DND-41 (cell line): Measurements from ENCODE around the gene ATP6V1F.

Experiments
- ATAC-seq: fragments of 200-7000 bp; cut with Tn5 transposase; 3 replicates; pipeline ENCODE4 v1.9.1; 2021; ENCODE audit warnings: low read depth; ENCODE audit not compliant: insufficient read depth
- DNase-seq: peaks from one replicate; pipeline ENCODE4 v3.0.0-alpha.2; 2020
- H2AFZ ChIP-seq: 2 replicates; pipeline ENCODE4 v1.6.0; 2012; ENCODE audit warnings: low read depth, low read length
- H3K27ac ChIP-seq: 2 replicates; pipeline ENCODE4 v1.5.1; 2012; ENCODE audit warnings: low read length, inconsistent platforms
- H3K27me3 ChIP-seq: fragments of 200-600 bp; sonication (generic); 2 replicates; pipeline ENCODE4 v1.6.0; 2012; ENCODE audit warnings: low read length, mild to moderate bottlenecking, inconsistent platforms; ENCODE audit not compliant: insufficient read depth, poor library complexity
- H3K36me3 ChIP-seq: 2 replicates; pipeline ENCODE4 v1.5.1; 2012; ENCODE audit warnings: low read length, inconsistent platforms; ENCODE audit not compliant: insufficient read depth
- H3K4me1 ChIP-seq: 2 replicates; pipeline ENCODE4 v1.5.1; 2012; ENCODE audit warnings: mild to moderate bottlenecking, low read length; ENCODE audit not compliant: insufficient read depth
- H3K4me2 ChIP-seq: 2 replicates; pipeline ENCODE4 v1.6.0; 2012; ENCODE audit warnings: mild to moderate bottlenecking, moderate library complexity, low read length, inconsistent platforms; ENCODE audit not compliant: insufficient read depth
- H3K4me3 ChIP-seq, 2 experiments: fragments of 200-600 bp in 1 of 2; shearing (Covaris generic) in 1 of 2; 2 replicates each; pipeline ENCODE4 v1.5.1; 2012 to 2016; ENCODE audit warnings: inconsistent platforms in 2 of 2, low read length in 2 of 2, mild to moderate bottlenecking in 2 of 2, low read depth in 1 of 2, moderate library complexity in 1 of 2
- H3K79me2 ChIP-seq: 2 replicates; pipeline ENCODE4 v1.6.0; 2012; ENCODE audit warnings: low read length, inconsistent platforms; ENCODE audit not compliant: insufficient read depth
- H3K9ac ChIP-seq: 2 replicates; pipeline ENCODE4 v1.6.0; 2012; ENCODE audit warnings: low read depth, mild to moderate bottlenecking, inconsistent platforms, low read length, moderate library complexity
- H3K9me3 ChIP-seq: 2 replicates; pipeline ENCODE4 v1.5.1; 2012; ENCODE audit warnings: low read length, moderate library complexity, mild to moderate bottlenecking, inconsistent platforms; ENCODE audit not compliant: insufficient read depth, severe bottlenecking
- H4K20me1 ChIP-seq: 2 replicates; pipeline ENCODE4 v1.6.0; 2012; ENCODE audit warnings: low read length; ENCODE audit not compliant: insufficient read depth
- EZH2 ChIP-seq: IDR thresholded peaks from 3 replicates; pipeline ENCODE4 v1.6.1; 2012; ENCODE audit warnings: borderline replicate concordance, low read depth, mild to moderate bottlenecking, moderate library complexity, low read length, inconsistent platforms; ENCODE audit not compliant: severe bottlenecking
- TF ChIP-seq, protein P1 (sequence below): IDR thresholded peaks from 2 replicates; pipeline ENCODE4 v1.5.1; 2012; ENCODE audit warnings: borderline replicate concordance, low read length, moderate library complexity, mild to moderate bottlenecking; ENCODE audit not compliant: poor library complexity, severe bottlenecking; ENCODE audit errors: extremely low read depth

Gene ATP6V1F

DNA sequence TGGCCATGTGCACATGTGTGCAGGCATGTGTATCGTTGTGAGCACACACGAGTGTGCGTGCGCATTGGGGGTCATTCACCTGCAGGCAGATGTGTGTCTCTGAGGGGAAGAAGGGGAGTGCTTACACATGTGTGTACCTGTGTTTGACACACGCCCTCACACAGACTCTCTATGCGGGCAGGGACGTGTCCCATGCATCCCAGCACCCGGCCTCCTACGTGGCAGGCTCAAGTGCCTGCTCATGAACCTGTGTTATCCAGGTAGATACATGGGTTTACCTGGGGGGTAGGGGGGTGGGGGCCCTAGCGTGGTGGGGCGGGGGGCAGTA lies 29.2 kb downstream of the ATP6V1F start:
- TF ChIP-seq EZH2: no peak
- TF ChIP-seq, protein P1, sequence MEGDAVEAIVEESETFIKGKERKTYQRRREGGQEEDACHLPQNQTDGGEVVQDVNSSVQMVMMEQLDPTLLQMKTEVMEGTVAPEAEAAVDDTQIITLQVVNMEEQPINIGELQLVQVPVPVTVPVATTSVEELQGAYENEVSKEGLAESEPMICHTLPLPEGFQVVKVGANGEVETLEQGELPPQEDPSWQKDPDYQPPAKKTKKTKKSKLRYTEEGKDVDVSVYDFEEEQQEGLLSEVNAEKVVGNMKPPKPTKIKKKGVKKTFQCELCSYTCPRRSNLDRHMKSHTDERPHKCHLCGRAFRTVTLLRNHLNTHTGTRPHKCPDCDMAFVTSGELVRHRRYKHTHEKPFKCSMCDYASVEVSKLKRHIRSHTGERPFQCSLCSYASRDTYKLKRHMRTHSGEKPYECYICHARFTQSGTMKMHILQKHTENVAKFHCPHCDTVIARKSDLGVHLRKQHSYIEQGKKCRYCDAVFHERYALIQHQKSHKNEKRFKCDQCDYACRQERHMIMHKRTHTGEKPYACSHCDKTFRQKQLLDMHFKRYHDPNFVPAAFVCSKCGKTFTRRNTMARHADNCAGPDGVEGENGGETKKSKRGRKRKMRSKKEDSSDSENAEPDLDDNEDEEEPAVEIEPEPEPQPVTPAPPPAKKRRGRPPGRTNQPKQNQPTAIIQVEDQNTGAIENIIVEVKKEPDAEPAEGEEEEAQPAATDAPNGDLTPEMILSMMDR: no peak
- Histone ChIP-seq H3K27me3 (no peaks in the 10 kb centered on the region), H3K27ac (no peak overlapping the region), H4K20me1 (no peaks in the 10 kb centered on the region; the same call in 1 of the 2 replicates), H2AFZ (no peak overlapping the region), H3K9me3 (no peaks in the 10 kb centered on the region), H3K4me1 (no peaks in the 10 kb centered on the region), H3K4me2 (no peak overlapping the region), H3K9ac (no peak overlapping the region), H3K36me3 (no peaks in the 10 kb centered on the region), H3K4me3 (no peak overlapping the region), H3K79me2 (no peaks in the 10 kb centered on the region)
- no peak for DNase-seq
- no peak for ATAC-seq

DNA sequence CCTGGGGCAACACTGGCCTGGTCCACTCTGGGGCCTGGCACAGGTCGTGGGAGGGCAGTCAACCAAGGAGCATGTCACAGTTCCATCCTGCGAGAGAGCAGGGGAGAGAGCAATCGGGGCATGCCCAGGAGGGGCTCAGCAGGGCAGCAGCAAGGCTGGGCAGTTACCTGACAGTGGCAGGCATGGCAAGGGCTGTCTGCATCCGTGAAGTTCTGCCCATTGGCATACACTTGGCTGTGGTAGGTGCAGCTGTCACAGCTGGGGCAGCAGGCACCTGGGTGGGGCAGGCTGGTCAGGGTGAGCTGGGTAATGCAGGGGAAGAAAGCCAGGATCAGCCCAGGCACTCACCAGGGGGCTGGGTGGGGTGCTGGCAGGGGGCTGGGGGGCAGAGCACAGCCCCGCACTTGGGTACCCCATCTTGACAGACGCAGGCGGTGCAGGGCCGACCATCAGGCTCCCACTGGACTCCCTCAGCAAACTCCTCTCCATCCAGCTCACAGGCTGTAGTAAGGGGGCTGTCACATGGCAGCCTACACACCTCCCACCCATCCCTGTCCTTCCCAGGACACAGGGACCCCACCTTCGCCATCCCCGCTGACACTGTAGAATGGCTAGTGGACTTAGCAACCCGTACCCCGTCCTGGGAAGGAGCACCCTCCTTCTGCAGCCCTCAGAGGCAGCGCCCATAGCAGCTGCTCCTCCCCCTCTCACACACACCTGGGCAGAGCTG lies 30.0 kb downstream of the ATP6V1F start:
- TF ChIP-seq, protein P1: no peak
- TF ChIP-seq EZH2: no peak
- Histone ChIP-seq H2AFZ (no peak overlapping the region), H3K4me2 (no peak overlapping the region), H3K27ac (no peak overlapping the region), H3K27me3 (no peaks in the 10 kb centered on the region), H3K9me3 (no peaks in the 10 kb centered on the region), H3K4me3 (no peak overlapping the region), H3K36me3 (no peaks in the 10 kb centered on the region), H3K79me2 (no peaks in the 10 kb centered on the region), H3K9ac (no peak overlapping the region), H3K4me1 (no peaks in the 10 kb centered on the region), H4K20me1 (no peaks in the 10 kb centered on the region; the same call in 1 of the 2 replicates)
- DNase-seq (no peak), ATAC-seq (no peak)

DNA sequence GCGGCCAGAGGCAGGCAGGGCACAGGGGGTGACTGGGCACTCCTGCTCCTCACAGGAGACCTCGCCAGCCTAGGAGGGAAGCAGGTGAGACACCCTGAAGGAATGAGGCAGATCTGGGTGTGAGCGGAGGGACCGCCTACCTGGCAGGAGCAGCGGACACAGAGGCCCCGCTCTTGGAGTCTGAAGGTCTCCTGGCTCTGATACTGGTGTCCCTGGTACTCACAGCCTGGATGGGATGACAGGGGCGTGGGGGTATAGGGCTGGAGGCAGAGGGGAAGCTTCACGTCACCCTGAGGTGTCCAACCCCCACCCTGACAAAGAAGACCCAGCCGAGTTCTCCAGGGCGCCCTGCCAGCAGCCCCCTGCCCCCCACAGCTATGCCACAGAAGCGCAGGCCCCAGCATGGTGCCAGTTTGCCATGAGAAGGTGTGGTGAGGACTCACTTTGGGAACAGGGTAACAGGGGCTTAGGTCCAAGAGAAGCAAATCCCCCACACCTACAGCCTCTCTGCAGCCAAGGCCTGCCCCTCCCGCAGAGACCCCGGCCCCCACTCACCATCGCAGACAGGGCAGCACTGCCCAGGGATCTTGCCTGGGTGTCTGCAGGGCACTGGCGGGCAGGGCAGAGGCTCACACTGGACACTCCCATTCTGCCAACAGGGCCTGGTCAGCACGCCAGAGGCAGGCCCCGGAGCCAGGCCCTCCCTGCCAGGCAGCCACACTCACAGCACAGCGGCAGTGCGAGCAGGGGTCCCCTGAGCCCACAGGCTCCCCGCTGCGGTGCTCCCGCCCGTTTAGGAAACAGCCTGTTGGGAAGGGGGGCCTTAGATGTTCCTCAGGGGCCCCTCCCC lies 30.8 kb downstream of the ATP6V1F start:
- no peak overlapping the region for H3K27ac ChIP-seq
- no peaks in the 10 kb centered on the region for H3K9me3 ChIP-seq
- no peak for ATAC-seq
- H3K4me3 ChIP-seq: no peak overlapping the region
- no peak overlapping the region for H3K9ac ChIP-seq
- H4K20me1 ChIP-seq: no peaks in the 10 kb centered on the region
- H2AFZ ChIP-seq: no peak overlapping the region
- H3K36me3 ChIP-seq: no peaks in the 10 kb centered on the region
- TF ChIP-seq EZH2: no peak
- TF ChIP-seq, protein P1: no peak
- H3K79me2 ChIP-seq: no peaks in the 10 kb centered on the region
- no peak for DNase-seq
- H3K4me1 ChIP-seq: no peaks in the 10 kb centered on the region
- H3K27me3 ChIP-seq: no peaks in the 10 kb centered on the region
- no peak overlapping the region for H3K4me2 ChIP-seq
